Keratinocyte (primary cell): ENCODE data around the gene EID1. TPM values are rescaled to one million over a fixed set of nuclear protein-coding genes. Genes with fewer than 3 reads are reported as not detected.

ENCODE experiments used
- DNase-seq: peaks from one replicate; pipeline ENCODE4 v3.0.0-alpha.2; 2011; ENCODE audit warnings: low read depth, missing footprints, low spot score
- FAIRE-seq: peaks from 2 replicates; lab custom pipeline; 2011; peaks lifted over from hg19 to GRCh38; lab: Jason Lieb, UNC
- H2AFZ ChIP-seq: 2 replicates; pipeline ENCODE4 v1.6.0; 2012; ENCODE audit warnings: low read length, control low read depth, inconsistent platforms; ENCODE audit not compliant: control insufficient read depth
- H3K27ac ChIP-seq: 2 replicates; pipeline ENCODE4 v1.5.1; 2011; ENCODE audit warnings: low read length; ENCODE audit not compliant: control insufficient read depth, insufficient read depth
- H3K27me3 ChIP-seq: 3 replicates; pipeline ENCODE4 v1.6.0; 2011; ENCODE audit warnings: low read length; ENCODE audit not compliant: control insufficient read depth, insufficient read depth; ENCODE audit errors: extremely low read depth
- H3K36me3 ChIP-seq, 2 experiments: 2 replicates in 1 of 2; 3 replicates in 1 of 2; pipeline ENCODE4 v1.5.1; 2011; ENCODE audit warnings: low read length in 2 of 2, mild to moderate bottlenecking in 1 of 2; ENCODE audit not compliant: control insufficient read depth in 2 of 2, insufficient read depth in 2 of 2; ENCODE audit errors: extremely low read depth in 1 of 2
- H3K4me1 ChIP-seq: 3 replicates; pipeline ENCODE4 v1.5.1; 2011; ENCODE audit warnings: low read length; ENCODE audit not compliant: control insufficient read depth, insufficient read depth; ENCODE audit errors: extremely low read depth
- H3K4me2 ChIP-seq: 3 replicates; pipeline ENCODE4 v1.6.0; 2011; ENCODE audit warnings: low read depth, low read length; ENCODE audit not compliant: control insufficient read depth, insufficient read depth; ENCODE audit errors: extremely low read depth
- H3K4me3 ChIP-seq, 3 experiments: fragments of 200-600 bp in 1 of 3; sonication (generic) in 1 of 3; 2 replicates in 2 of 3; 3 replicates in 1 of 3; pipeline ENCODE4 v1.5.1; 2011 to 2016; ENCODE audit warnings: low read length in 3 of 3, mild to moderate bottlenecking in 3 of 3, control low read depth in 2 of 3, inconsistent platforms in 1 of 3, low read depth in 1 of 3, mixed read lengths in 1 of 3, mixed run types in 1 of 3, moderate library complexity in 1 of 3; ENCODE audit not compliant: control insufficient read depth in 2 of 3, insufficient read depth in 2 of 3; ENCODE audit errors: extremely low read depth in 1 of 3
- H3K79me2 ChIP-seq: 2 replicates; pipeline ENCODE4 v1.6.0; 2012; ENCODE audit warnings: low read length; ENCODE audit not compliant: control insufficient read depth, insufficient read depth
- H3K9ac ChIP-seq: 3 replicates; pipeline ENCODE4 v1.6.0; 2011; ENCODE audit warnings: low read length; ENCODE audit not compliant: control insufficient read depth, insufficient read depth; ENCODE audit errors: extremely low read depth
- H3K9me1 ChIP-seq: 3 replicates; pipeline ENCODE4 v1.6.0; 2011; ENCODE audit warnings: low read length; ENCODE audit not compliant: control insufficient read depth, insufficient read depth; ENCODE audit errors: extremely low read depth
- H3K9me3 ChIP-seq: 2 replicates; pipeline ENCODE4 v1.5.1; 2012; ENCODE audit warnings: low read depth, low read length; ENCODE audit not compliant: control insufficient read depth
- H4K20me1 ChIP-seq: 3 replicates; pipeline ENCODE4 v1.6.0; 2011; ENCODE audit warnings: low read length; ENCODE audit not compliant: control insufficient read depth, insufficient read depth; ENCODE audit errors: extremely low read depth
- EZH2 ChIP-seq: IDR thresholded peaks from one replicate; pipeline ENCODE4 v1.6.1; 2012; ENCODE audit warnings: inconsistent platforms, mild to moderate bottlenecking, low read length, moderate library complexity
- dilution Hi-C: fragments of 300-500 bp; cut with MboI; formaldehyde crosslinking; loops from one replicate; pipeline ENCODE4 v1.7.0; 2020; ENCODE audit warnings: low sequenced_read_pairs; ENCODE audit not compliant: extremely low pct_ligation_motif_present
- polyA plus RNA-seq, 5 experiments: library from polyadenylated mRNA; depleted of rRNA in 3 of 5; stranded (reverse) in 3 of 5; stranded (forward) in 1 of 5; unstranded in 1 of 5; fragments of >200 nt; gene quantifications; 1 replicate in 1 of 5; 2 replicates in 3 of 5; 3 replicates in 1 of 5; pipeline versions ENCODE4 v1.2.1 to v1.2.3, GENCODE V29; 2011 to 2012; ENCODE audit warnings: missing spikeins in 2 of 5, low read depth in 1 of 5, low replicate concordance in 1 of 5
- TF ChIP-seq, protein P1 (sequence below), 3 experiments: IDR thresholded peaks in 1 of 3; conservative IDR thresholded peaks in 1 of 3; optimal IDR thresholded peaks in 1 of 3; 2 replicates in 2 of 3; 3 replicates in 1 of 3; pipeline versions ENCODE3 to v1.5.1; 2011; ENCODE audit warnings: low read length in 3 of 3, mild to moderate bottlenecking in 3 of 3, moderate library complexity in 2 of 3, control low read depth in 1 of 3, inconsistent platforms in 1 of 3; ENCODE audit not compliant: insufficient read depth in 2 of 3; ENCODE audit errors: extremely low read depth in 1 of 3

The EID1 gene
- polyA plus RNA-seq, 1 donor (not counting 4 experiments of a cell fraction or from before 2014, with no cell fraction given): 120 TPM

DNA sequence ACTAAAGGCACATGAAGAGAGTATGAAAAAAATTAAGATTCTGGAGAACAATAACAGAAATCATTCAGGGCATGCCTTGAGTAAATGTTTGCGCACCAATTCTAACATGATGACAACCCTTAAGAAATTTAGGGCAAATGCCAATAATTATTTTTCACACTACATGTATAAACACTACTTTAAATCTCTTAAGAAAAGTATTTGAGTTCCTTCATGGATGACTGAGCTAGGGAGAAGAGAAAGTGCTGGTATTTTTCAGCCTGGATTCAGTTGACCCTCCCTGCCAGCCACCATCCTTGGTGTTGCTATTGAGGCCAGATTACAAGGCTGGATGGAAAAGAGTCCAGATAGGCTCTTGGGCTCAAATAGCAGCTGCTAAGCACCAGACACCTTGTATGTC, 8.0 kb upstream of the EID1 start:
- DNase-seq (no peak), FAIRE-seq (no peak)
- TF ChIP-seq, protein P1, sequence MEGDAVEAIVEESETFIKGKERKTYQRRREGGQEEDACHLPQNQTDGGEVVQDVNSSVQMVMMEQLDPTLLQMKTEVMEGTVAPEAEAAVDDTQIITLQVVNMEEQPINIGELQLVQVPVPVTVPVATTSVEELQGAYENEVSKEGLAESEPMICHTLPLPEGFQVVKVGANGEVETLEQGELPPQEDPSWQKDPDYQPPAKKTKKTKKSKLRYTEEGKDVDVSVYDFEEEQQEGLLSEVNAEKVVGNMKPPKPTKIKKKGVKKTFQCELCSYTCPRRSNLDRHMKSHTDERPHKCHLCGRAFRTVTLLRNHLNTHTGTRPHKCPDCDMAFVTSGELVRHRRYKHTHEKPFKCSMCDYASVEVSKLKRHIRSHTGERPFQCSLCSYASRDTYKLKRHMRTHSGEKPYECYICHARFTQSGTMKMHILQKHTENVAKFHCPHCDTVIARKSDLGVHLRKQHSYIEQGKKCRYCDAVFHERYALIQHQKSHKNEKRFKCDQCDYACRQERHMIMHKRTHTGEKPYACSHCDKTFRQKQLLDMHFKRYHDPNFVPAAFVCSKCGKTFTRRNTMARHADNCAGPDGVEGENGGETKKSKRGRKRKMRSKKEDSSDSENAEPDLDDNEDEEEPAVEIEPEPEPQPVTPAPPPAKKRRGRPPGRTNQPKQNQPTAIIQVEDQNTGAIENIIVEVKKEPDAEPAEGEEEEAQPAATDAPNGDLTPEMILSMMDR (optimal IDR thresholded peaks at IDR 0.05 in 1 of 3, IDR thresholded peaks at IDR 0.05 in 1 of 3, conservative IDR thresholded peaks at IDR 0.05 in 1 of 3; ENCODE audit: extremely low read depth in 1 of 3, insufficient read depth in 2 of 3, low read length in 3 of 3): no peak
- TF ChIP-seq EZH2: no peak
- Histone ChIP-seq H3K27me3 (no peaks in the 10 kb centered on the region), H4K20me1 (no peaks in the 10 kb centered on the region), H3K27ac (no peak overlapping the region), H3K36me3 (no peaks in the 10 kb centered on the region), H3K4me1 (peaks cover 15% of the 10 kb centered on the region), H3K9me3 (no peaks in the 10 kb centered on the region), H3K79me2 (no peaks in the 10 kb centered on the region), H2AFZ (no peak overlapping the region), H3K9me1 (no peaks in the 10 kb centered on the region), H3K9ac (no peak overlapping the region), H3K4me3 (no peak overlapping the region), H3K4me2 (no peak overlapping the region)
- dilution Hi-C loops: loop anchor here (5.0 kb wide), 1 partner anchor 77 kb away; no protein-coding TSS in a partner anchor

DNA sequence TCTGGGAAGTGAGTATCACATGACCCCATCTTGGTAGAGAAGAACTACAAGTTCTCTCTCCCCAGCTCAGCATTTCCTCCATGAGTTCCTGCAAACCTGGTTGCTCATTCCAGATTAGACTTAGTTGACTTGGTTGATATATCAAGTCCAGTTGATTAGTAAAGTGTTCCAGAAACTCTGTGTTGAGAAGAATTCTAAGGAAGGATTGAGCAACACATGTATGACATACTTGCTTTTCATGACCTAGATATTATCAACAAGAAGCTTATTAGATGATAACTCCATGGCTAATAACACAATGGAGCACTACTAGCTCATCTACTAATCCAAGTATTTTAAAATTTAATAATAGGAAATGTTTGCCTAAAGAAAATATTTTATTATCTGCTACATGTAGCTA, 6.4 kb upstream of the EID1 start:
- dilution Hi-C loops: loop anchor here (5.0 kb wide), 1 partner anchor 76 kb away; no protein-coding TSS in a partner anchor
- TF ChIP-seq, protein P1 (optimal IDR thresholded peaks at IDR 0.05 in 1 of 3, IDR thresholded peaks at IDR 0.05 in 1 of 3, conservative IDR thresholded peaks at IDR 0.05 in 1 of 3; ENCODE audit: extremely low read depth in 1 of 3, insufficient read depth in 2 of 3, low read length in 3 of 3): no peak
- no peak for TF ChIP-seq EZH2
- H3K4me2 ChIP-seq: no peak overlapping the region

More for the DNA sequence above, 6.4 kb upstream of the EID1 start:
- Histone ChIP-seq H4K20me1 (no peaks in the 10 kb centered on the region), H3K36me3 (no peaks in the 10 kb centered on the region), H3K9ac (no peak overlapping the region), H3K9me1 (no peaks in the 10 kb centered on the region), H3K4me3 (no peak overlapping the region), H3K27me3 (no peaks in the 10 kb centered on the region), H2AFZ (no peak overlapping the region), H3K4me1 (peaks cover 15% of the 10 kb centered on the region), H3K79me2 (no peaks in the 10 kb centered on the region), H3K27ac (no peak overlapping the region), H3K9me3 (no peaks in the 10 kb centered on the region)
- DNase-seq: no peak
- FAIRE-seq: no peak
